Effector memory CD8-positive, alpha-beta T cell (primary cell): ENCODE data around the gene HMGCL.
"Not testable (repeated sequence)": the region's sequence is repeated elsewhere in the genome, so short reads cannot be mapped to it uniquely, and the experiment has no call there.

Experiments
- ATAC-seq: fragments of 150-1000 bp; cut with Tn5 transposase; replicated peaks from 2 replicates; pipeline ENCODE4 v1.10.0; 2021; ENCODE audit warnings: mild to moderate bottlenecking, moderate library complexity
- DNase-seq, 3 experiments: peaks; one replicate each; pipeline ENCODE4 v3.0.0; 2021
- H3K27ac Mint-ChIP-seq, 2 donors: one replicate each; pipeline ENCODE4 v1.8.0; 2022; ENCODE audit warnings: mild to moderate bottlenecking in 2 of 2, mixed read lengths in 2 of 2, moderate library complexity in 2 of 2
- H3K27me3 Mint-ChIP-seq, 2 donors: one replicate each; pipeline ENCODE4 v1.8.0; 2022; ENCODE audit warnings: mixed read lengths in 2 of 2
- H3K36me3 Mint-ChIP-seq: one replicate; pipeline ENCODE4 v1.8.0; 2022; ENCODE audit warnings: mild to moderate bottlenecking, moderate library complexity, mixed read lengths; ENCODE audit not compliant: insufficient read depth
- H3K4me1 Mint-ChIP-seq, 2 donors: one replicate each; pipeline ENCODE4 v1.8.0; 2022; ENCODE audit warnings: low read depth in 2 of 2, mixed read lengths in 2 of 2
- H3K4me3 Mint-ChIP-seq, 2 donors: one replicate each; pipeline ENCODE4 v1.8.0; 2022; ENCODE audit warnings: mild to moderate bottlenecking in 2 of 2, mixed read lengths in 2 of 2, moderate library complexity in 2 of 2
- H3K9me3 Mint-ChIP-seq, 2 donors: one replicate each; pipeline ENCODE4 v1.8.0; 2022; ENCODE audit warnings: mixed read lengths in 2 of 2

Gene HMGCL

DNA sequence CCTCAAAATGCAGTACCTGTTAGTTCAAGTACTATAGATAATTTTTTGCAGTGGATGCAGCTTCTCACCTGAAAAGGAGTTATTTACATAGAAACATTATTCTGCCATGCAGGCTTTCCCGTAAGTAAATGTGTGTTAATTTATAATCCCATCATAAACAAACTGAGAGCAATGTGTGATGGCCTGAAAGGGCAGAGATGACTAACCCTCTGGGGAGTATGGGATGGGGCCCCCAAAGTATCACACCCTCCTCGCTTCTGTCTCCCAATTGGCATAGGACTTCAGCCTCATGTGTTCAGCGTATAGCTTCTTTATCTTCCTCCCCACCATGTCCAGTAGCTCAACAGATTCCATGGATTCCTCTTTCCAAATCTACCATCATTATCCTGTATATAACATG is 7.6 kb downstream of the HMGCL start:
- Mint-ChIP-seq H3K27ac (no peak overlapping the region), H3K4me1 (no peaks in the 10 kb centered on the region), H3K36me3 (peaks cover 36% of the 10 kb centered on the region), H3K9me3 (no peaks in the 10 kb centered on the region), H3K4me3 (no peak overlapping the region), H3K27me3 (no peaks in the 10 kb centered on the region)
- DNase-seq (no peak), ATAC-seq (no peak)

DNA sequence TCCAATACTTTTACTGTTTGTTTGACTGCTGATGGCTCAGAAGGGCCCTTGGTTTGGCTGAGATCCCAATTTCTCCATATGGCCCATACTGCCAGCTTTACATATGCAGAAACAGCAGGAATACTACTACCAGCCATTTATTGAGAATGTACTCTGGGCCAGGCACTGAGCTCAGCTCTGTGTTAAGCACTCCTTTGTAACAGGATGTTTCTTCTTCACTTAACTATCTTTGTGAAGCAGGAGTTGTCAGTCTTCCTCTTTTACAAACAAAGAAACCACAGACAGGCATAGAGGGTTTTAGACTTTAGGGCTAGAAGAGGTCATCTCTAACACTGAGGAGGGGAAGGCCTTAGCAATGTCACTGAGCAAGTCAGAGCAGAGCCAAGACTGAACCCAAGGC is 8.3 kb downstream of the HMGCL start:
- Mint-ChIP-seq H3K4me3 (no peak overlapping the region), H3K27ac (no peak overlapping the region), H3K27me3 (no peaks in the 10 kb centered on the region), H3K36me3 (peaks cover 39% of the 10 kb centered on the region), H3K9me3 (no peaks in the 10 kb centered on the region), H3K4me1 (no peaks in the 10 kb centered on the region)
- ATAC-seq, result no peak
- DNase-seq, result no peak

DNA sequence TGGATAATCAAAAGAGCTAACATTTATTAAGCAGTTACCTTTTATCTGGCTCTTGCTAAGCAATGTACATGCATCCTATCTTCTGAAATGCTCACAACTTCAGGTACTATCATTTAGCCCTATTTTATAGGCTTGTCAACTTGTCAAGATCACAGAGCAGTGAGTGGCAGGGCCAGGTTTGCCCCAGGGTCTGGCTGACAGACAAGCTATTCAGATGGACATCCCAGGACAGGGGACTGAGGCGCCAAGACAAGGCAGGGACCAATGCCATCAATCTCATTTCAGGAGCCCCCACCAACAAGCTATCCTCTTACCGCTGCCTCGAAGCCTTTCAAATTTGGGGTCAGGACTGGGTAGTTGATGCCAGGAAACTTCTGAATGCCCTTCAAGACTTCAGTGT is 8.9 kb downstream of the HMGCL start:
- Mint-ChIP-seq H3K9me3 (no peaks in the 10 kb centered on the region), H3K36me3 (peaks cover 39% of the 10 kb centered on the region), H3K27me3 (no peaks in the 10 kb centered on the region), H3K27ac (no peak overlapping the region), H3K4me1 (no peaks in the 10 kb centered on the region), H3K4me3 (no peak overlapping the region)
- DNase-seq, result no peak
- no peak for ATAC-seq

DNA sequence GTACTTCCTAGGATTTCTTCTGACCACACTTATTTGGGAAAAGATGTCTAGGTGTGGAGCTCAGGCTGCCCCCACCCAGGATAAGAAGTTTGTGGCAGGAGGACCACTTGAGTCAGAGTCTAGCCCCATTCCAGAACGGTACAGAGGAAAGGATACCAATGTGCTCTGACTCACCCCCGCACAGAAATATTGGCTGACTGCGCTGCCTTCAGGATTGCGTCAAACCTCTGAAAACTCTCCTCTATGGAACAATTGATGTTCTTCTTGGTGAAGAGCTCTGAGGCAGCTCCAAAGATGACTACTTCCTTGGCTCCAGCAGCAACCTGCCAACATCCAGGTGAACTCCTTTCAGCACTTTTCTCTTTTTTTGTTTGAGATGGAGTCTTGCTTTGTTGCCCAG is 11.2 kb downstream of the HMGCL start:
- no peak for DNase-seq
- Mint-ChIP-seq H3K27ac (no peak overlapping the region), H3K36me3 (peaks cover 39% of the 10 kb centered on the region), H3K4me3 (no peak overlapping the region), H3K27me3 (no peaks in the 10 kb centered on the region), H3K4me1 (peaks cover 12 to 18% of the 10 kb centered on the region in 2 donors), H3K9me3 (no peaks in the 10 kb centered on the region)
- no peak for ATAC-seq

DNA sequence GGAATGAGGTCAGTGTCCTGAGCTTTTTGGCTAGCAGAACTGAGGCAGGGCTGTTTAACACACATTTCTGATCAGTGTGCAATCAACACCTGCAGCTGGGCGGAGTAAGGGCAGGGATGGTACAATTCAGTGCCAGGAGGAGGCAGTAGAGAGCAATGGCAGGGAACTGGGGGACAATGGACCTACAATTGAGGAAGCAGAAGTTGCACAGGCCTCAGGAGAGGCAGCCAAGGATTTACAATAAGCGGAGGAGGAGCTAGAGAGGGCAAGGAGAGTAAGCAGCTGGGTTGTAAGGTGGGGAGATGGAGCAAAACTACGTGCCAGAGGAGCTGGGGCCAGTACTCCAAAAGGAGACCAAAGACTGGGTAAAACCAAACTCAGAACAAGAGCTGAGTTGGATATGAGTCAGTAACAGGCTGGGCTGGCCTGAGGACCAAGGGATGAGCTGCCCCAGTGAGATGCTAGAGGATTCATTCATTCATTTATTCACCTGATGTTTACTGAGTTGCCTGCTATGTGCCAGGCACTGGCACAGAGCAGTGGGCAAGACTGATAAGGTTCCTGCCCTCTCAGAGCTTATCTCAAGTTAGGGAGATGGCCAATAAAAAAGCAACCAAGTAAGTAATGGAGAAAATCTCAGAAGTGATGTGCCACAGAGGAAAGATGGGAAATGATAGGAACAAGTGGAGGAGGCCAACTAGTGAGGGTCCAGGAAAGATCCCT is 14.2 kb downstream of the HMGCL start:
- DNase-seq (peak; percentile 46 to 60 (median 54)), ATAC-seq (peak; percentile 61)
- no peaks in the 10 kb centered on the region for H3K27me3 Mint-ChIP-seq
- H3K36me3 Mint-ChIP-seq, result peaks cover 24% of the 10 kb centered on the region
- peaks cover 12 to 18% of the 10 kb centered on the region in 2 donors for H3K4me1 Mint-ChIP-seq
- no peaks in the 10 kb centered on the region for H3K9me3 Mint-ChIP-seq
- no peak overlapping the region for H3K4me3 Mint-ChIP-seq
- H3K27ac Mint-ChIP-seq, result peak overlapping the region in 1 of 2 donors; percentile 81

DNA sequence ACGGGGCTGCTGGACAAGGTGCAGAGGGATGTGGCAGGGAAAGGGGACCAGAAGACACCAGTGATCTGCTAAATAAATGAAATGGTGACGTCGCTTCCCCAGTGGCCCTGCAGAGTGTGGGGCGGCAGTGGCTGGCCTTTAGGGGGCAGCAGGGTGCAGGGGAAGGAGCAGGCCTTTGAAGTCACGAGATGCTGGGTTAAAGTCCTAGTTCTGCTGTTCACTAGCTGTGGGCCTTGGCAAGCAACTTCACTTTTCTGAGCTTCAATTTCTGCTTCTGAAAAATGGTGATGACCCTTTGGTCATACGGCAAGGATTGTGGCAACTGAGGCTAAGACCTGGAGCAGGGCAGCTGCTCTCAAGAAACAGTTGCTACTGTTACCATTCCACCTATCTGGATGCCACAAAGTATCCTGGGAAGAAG is 15.5 kb downstream of the HMGCL start:
- Mint-ChIP-seq H3K9me3 (no peaks in the 10 kb centered on the region), H3K4me3 (no peak overlapping the region), H3K27me3 (no peaks in the 10 kb centered on the region), H3K4me1 (peaks cover 12 to 18% of the 10 kb centered on the region in 2 donors), H3K36me3 (peaks cover 16% of the 10 kb centered on the region), H3K27ac (no peak overlapping the region)
- DNase-seq, result peak; percentile 81 to 84 (median 82)
- ATAC-seq, result peak; percentile 98

DNA sequence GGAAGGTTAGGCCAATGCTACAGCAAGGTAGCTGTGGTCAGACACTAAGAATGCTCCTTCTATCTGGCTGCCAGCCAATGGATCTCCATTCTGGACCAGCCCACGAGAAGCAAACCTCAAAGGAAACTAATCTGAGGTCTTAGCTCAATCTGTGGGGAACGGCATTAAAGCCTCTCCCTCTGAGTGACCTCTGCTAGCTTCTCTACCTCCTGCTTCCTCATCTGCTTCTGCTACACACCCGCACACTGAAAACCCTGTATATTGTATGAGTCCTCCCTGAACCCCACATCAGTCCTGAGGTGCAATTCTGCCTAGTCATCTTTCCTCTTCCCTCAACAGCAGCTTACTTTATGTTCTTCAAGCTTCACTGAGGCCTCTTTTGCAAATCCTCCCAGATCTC is 17.8 kb downstream of the HMGCL start:
- DNase-seq (no peak), ATAC-seq (no peak)
- Mint-ChIP-seq H3K36me3 (peaks cover 7% of the 10 kb centered on the region), H3K4me1 (peaks cover 14 to 18% of the 10 kb centered on the region in 2 donors), H3K27ac (peak overlapping the region in 1 of 2 donors; percentile 72), H3K4me3 (no peak overlapping the region), H3K9me3 (no peaks in the 10 kb centered on the region), H3K27me3 (no peaks in the 10 kb centered on the region)

DNA sequence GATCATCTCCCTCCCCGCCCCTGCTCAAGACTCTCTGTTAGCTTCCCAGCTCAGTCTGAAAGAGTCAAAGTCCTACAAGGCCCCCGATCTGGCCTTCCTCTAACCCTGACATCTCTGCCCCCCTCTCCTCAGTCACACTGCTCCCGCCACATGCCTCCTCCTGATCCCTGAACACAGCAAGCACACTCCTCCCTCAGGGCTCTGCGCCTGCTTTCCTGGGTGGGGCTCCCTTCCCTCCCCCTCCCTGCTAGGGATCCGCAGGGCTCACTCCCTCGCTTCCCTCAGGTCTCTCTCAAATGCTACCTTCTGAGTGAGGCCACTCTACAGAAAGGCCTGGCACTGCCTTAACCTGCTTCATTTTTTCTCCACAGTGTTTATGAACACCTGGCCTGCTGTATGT is 18.9 kb downstream of the HMGCL start:
- H3K27ac Mint-ChIP-seq, result peak overlapping the region in 1 of 2 donors; percentile 6
- DNase-seq, result no peak
- no peak overlapping the region for H3K4me3 Mint-ChIP-seq
- H3K27me3 Mint-ChIP-seq, result no peaks in the 10 kb centered on the region
- H3K9me3 Mint-ChIP-seq, result no peaks in the 10 kb centered on the region
- H3K4me1 Mint-ChIP-seq, result peaks cover 18% of the 10 kb centered on the region in 2 donors
- no peak for ATAC-seq
- peaks cover 7% of the 10 kb centered on the region for H3K36me3 Mint-ChIP-seq

DNA sequence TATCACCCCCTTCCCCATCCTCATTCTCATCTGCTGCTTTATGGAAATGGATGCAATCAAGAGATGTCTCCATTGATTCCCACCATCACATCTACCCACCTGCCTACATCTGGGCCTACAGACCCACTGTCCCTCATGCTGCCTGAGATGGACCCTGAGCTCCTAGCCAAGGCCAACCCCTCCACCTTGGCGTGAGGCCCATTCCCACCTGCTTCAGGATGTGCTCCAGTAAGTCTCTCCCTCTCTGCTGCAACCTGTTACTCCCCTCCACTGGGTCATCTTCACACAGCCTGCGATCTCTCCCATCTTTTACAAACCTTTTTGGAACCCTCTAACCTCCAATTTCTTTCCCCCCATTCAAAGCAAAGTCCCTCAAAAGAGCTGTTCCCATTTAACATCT is 20.2 kb downstream of the HMGCL start:
- DNase-seq (no peak), ATAC-seq (no peak)
- no peaks in the 10 kb centered on the region for H3K27me3 Mint-ChIP-seq
- H3K9me3 Mint-ChIP-seq, result no peaks in the 10 kb centered on the region
- H3K4me1 Mint-ChIP-seq, result peaks cover 7 to 14% of the 10 kb centered on the region in 2 donors
- H3K27ac Mint-ChIP-seq, result peak overlapping the region in 1 of 2 donors; percentile 5
- peaks cover 11% of the 10 kb centered on the region for H3K36me3 Mint-ChIP-seq
- no peak overlapping the region for H3K4me3 Mint-ChIP-seq

DNA sequence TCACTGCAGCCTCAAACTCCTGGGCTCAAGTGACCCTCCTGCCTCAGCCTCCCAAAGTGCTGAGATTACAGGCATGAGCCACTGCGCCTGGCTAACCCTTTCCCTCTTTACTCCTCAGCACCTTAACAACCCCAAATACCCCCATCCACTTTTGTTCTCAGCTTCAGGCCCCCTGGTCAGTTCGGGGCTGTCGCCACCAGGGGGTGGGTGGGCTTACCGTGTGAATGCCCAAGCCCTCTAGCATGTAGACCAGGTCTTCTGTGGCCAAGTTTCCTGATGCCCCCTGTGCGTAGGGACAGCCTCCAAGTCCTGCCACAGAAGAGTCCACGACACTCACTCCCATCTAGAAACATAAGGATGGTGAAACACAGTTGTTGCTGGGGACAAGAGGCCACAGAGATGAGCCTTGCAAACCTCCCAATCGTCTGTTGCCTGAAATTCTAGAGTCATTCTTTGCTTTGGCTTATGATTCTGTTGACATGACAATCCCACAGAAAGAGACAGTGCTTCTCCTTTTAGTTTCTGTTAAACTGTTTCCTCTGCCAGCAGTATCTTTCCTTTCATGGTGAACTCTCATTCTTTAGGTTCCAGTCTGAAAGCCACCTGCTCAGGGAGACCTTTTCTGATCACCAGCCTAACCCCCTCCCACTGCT is 20.9 kb downstream of the HMGCL start:
- Mint-ChIP-seq H3K4me3 (no peak overlapping the region), H3K4me1 (peaks cover 4 to 15% of the 10 kb centered on the region in 2 donors)
- ATAC-seq, result no peak

DNA sequence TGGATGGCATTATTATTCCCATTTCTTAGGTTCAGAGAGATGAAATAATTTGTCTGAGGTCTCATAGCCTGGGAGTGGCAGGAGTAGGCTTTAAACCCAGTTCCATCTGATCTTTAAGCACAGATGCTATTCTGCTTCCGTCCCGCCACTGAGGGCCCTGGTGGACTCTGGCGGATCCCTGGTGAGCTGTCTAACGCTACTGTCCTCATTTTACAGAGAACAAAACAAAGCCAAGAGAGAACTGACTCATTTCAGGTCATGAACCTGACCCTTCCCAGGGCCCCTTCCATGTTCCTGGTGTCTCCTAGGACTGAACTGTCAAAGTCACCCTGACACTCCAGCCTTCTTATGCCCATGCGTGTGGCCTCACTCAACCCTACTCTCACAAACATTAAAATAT is 21.6 kb downstream of the HMGCL start:
- Mint-ChIP-seq H3K4me1 (peaks cover 4 to 21% of the 10 kb centered on the region in 2 donors), H3K36me3 (peaks cover 13% of the 10 kb centered on the region), H3K4me3 (no peak overlapping the region)

More for the DNA sequence above, 20.9 kb downstream of the HMGCL start:
- no peak for DNase-seq
- Mint-ChIP-seq H3K27ac (no peak overlapping the region), H3K9me3 (no peaks in the 10 kb centered on the region), H3K36me3 (peaks cover 11% of the 10 kb centered on the region), H3K27me3 (no peaks in the 10 kb centered on the region)

DNA sequence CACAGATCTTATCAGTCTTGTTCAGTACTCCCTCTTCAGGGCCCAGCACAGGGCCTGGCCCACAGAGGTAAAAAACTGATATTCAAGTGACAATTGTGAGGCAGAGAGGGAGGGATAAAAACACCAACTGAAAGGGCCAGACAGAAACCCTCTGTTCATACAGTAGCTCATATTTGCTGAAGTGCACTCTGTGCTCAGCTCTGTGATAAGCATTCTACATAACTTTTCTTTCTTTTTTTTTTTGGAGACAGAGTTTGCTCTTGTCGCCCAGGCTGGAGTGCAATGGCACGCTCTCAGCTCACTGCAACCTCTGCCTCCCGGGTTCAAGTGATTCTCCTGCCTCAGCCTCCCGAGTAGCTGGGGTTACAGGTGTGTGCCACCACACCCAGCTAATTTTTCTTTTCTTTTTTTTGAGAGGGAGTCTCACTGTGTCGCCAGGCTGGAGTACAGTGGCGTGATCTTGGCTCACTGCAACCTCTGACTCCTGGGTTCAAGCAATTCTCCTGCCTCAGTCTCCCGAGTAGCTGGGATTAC is 22.4 kb downstream of the HMGCL start:
- peak overlapping the region in 1 of 2 donors; percentile 72 for H3K27ac Mint-ChIP-seq
- peaks cover 17% of the 10 kb centered on the region for H3K36me3 Mint-ChIP-seq
- peak overlapping the region in 1 of 2 donors; percentile 6 for H3K4me3 Mint-ChIP-seq
- H3K9me3 Mint-ChIP-seq, H3K27me3 Mint-ChIP-seq, DNase-seq, ATAC-seq: not testable (repeated sequence)
- H3K4me1 Mint-ChIP-seq, result peaks cover 4 to 24% of the 10 kb centered on the region in 2 donors

More for the DNA sequence above, 21.6 kb downstream of the HMGCL start:
- ATAC-seq (no peak), DNase-seq (no peak)
- no peaks in the 10 kb centered on the region for H3K27me3 Mint-ChIP-seq
- H3K9me3 Mint-ChIP-seq, result no peaks in the 10 kb centered on the region
- peak overlapping the region in 1 of 2 donors; percentile 72 for H3K27ac Mint-ChIP-seq

DNA sequence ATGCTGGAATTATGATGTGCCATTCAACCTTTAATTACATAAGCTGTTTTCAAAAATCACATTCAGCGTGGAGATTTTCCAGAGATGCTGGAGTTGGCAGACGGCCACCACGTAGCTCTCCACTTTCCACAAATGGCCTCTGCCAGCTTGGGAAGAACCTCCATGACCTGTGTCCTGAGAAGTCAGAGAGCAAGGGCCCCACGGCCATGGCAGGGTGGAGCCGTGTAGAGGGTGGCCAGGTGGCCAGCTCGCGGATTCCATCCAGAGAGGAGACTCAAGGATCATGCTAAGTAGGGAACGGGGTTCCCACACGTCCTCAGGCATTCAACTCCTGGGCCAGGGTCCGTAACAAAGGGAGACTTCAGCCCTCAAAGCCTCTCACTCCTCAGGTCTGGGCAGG is 23.4 kb downstream of the HMGCL start:
- DNase-seq (no peak), ATAC-seq (no peak)
- Mint-ChIP-seq H3K9me3 (no peaks in the 10 kb centered on the region), H3K36me3 (peaks cover 17% of the 10 kb centered on the region), H3K4me1 (peaks cover 4 to 24% of the 10 kb centered on the region in 2 donors), H3K27me3 (no peaks in the 10 kb centered on the region), H3K27ac (peak overlapping the region in 1 of 2 donors; percentile 86), H3K4me3 (peak overlapping the region; percentile 79 to 84)

DNA sequence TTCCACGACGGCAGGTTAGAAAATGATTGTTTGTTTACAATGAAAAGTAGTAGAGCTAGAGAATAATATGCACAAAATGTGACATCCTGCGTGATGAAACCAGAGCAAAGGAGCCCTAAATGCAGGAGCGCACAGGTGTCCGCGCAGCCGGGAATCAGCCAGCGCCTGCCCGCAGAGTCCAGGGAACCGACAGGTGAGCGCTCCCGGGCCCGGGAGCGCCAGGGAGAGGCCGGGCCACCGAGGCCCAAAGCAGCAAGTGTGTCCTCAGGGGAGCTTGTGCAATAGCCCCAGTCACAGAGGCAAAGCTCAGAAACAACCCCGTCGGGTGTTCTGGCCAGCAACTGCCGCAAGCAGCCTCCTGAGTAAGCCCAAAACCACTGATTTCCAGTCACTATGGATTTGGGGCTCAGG is 23.9 kb downstream of the HMGCL start:
- no peak for DNase-seq
- peaks cover 17% of the 10 kb centered on the region for H3K36me3 Mint-ChIP-seq

More for the DNA sequence above, 23.9 kb downstream of the HMGCL start:
- H3K4me1 Mint-ChIP-seq, result peaks cover 4 to 24% of the 10 kb centered on the region in 2 donors
- no peaks in the 10 kb centered on the region for H3K9me3 Mint-ChIP-seq
- H3K4me3 Mint-ChIP-seq, result peak overlapping the region; percentile 79 to 84
- ATAC-seq, result no peak
- no peaks in the 10 kb centered on the region for H3K27me3 Mint-ChIP-seq
- peak overlapping the region; percentile 86 to 89 for H3K27ac Mint-ChIP-seq
